Upper lobe of left lung (tissue), 6 donors: ENCODE data around the gene PJA1. TPM values are rescaled to one million over a fixed set of nuclear protein-coding genes. Genes with fewer than 3 reads are reported as not detected.

ENCODE experiments used
- ATAC-seq, 2 donors: fragments of 200-7000 bp; cut with Tn5 transposase; one replicate each; pipeline ENCODE4 v1.9.1; 2022; ENCODE audit warnings: mild to moderate bottlenecking in 2 of 2, moderate library complexity in 2 of 2; ENCODE audit not compliant: low FRiP score in 2 of 2
- DNase-seq, 2 donors: peaks; one replicate each; pipeline ENCODE4 v3.0.0-alpha.2; 2019 to 2020
- H3K27ac ChIP-seq, 4 donors: fragments of 200-600 bp; sonication (generic); one replicate each; pipeline ENCODE4 v1.5.1; 2016 to 2019
- H3K27me3 ChIP-seq, 4 donors: fragments of 200-600 bp; sonication (generic); one replicate each; pipeline ENCODE4 v1.5.1; 2017 to 2019
- H3K36me3 ChIP-seq, 4 donors: fragments of 200-600 bp; sonication (generic); one replicate each; pipeline ENCODE4 v1.5.1; 2016 to 2019
- H3K4me1 ChIP-seq, 4 donors: fragments of 200-600 bp; sonication (generic); one replicate each; pipeline ENCODE4 v1.5.1; 2018 to 2019
- H3K4me3 ChIP-seq, 4 donors: fragments of 200-600 bp; sonication (generic); one replicate each; pipeline ENCODE4 v1.5.1; 2017 to 2019; ENCODE audit warnings: mild to moderate bottlenecking in 2 of 4, moderate library complexity in 1 of 4
- H3K9me3 ChIP-seq, 4 donors: fragments of 200-600 bp; sonication (generic); one replicate each; pipeline ENCODE4 v1.5.1; 2018 to 2019
- CTCF ChIP-seq, 6 experiments: fragments of 450-650 bp in 4 of 6; fragments of 200-600 bp in 2 of 6; sonication (generic) in 2 of 6; IDR thresholded peaks; one replicate each; pipeline ENCODE4 v1.5.1; 2016 to 2019; ENCODE audit warnings: antibody characterized with exemption in 6 of 6
- EP300 ChIP-seq, 4 donors: sonication (generic); formaldehyde crosslinking; IDR thresholded peaks; one replicate each; pipeline ENCODE4 v1.5.1; 2017; ENCODE audit warnings: antibody characterized with exemption in 4 of 4, control low read depth in 2 of 4
- POLR2A ChIP-seq, 4 donors: fragments of 450-650 bp; IDR thresholded peaks; one replicate each; pipeline ENCODE4 v1.5.1; 2016 to 2017; ENCODE audit warnings: antibody characterized with exemption in 4 of 4, mild to moderate bottlenecking in 2 of 4
- POLR2AphosphoS5 ChIP-seq, 2 donors: sonication (generic); formaldehyde crosslinking; IDR thresholded peaks; one replicate each; pipeline ENCODE4 v1.5.1; 2017; ENCODE audit warnings: antibody characterized with exemption in 2 of 2
- WGBS, 2 donors: methylation state at CpG; one replicate each; pipeline ENCODE4 v1.1.5; 2017 to 2018; 5-methylcytosine and 5-hydroxymethylcytosine counted together
- total RNA-seq, 6 donors: library from RNA; depleted of rRNA in 4 of 6; stranded (reverse); fragments of >200 nt in 4 of 6; gene quantifications; one replicate each; pipeline versions ENCODE4 v1.1.0 to v1.2.1, GENCODE V29; 2016 to 2021
- donor health status: DM: no; HTN: no; CAD: no; lungs with moderate emphysema.
- donor health status: DM: no; HTN: yes; CAD: no; lungs with severe emphysema.

PJA1 gene
- total RNA-seq, 6 donors from 2014 or later: 13.8 to 25.9 (median 14.8) TPM

GRCh38 chrX:69176053-69176452 lies 10.8 kb upstream of the PJA1 start:
- 83 to 90% methylated on average over 2 to 3 of the region's 3 CpGs for WGBS, 2 donors
- no peaks in the 10 kb centered on the region for H3K4me1 ChIP-seq
- ATAC-seq (no peak), DNase-seq (no peak)
- H3K27ac ChIP-seq: no peak overlapping the region
- no peaks in the 10 kb centered on the region for H3K36me3 ChIP-seq
- no peaks in the 10 kb centered on the region for H3K9me3 ChIP-seq
- no peak for TF ChIP-seq POLR2A (IDR thresholded peaks at IDR 0.05)
- no peaks in the 10 kb centered on the region for H3K27me3 ChIP-seq
- no peak overlapping the region for H3K4me3 ChIP-seq

GRCh38 chrX:69173906-69174305 lies 8.7 kb upstream of the PJA1 start:
- Histone ChIP-seq H3K4me3 (no peak overlapping the region), H3K9me3 (no peaks in the 10 kb centered on the region), H3K27me3 (no peaks in the 10 kb centered on the region), H3K27ac (no peak overlapping the region), H3K36me3 (no peaks in the 10 kb centered on the region), H3K4me1 (no peaks in the 10 kb centered on the region)
- ATAC-seq (no peak), DNase-seq (peak in 1 of 2 donors; percentile 48)
- WGBS, 2 donors: 56 to 62% methylated on average over 10 to 20 of the region's 20 CpGs
- no peak for TF ChIP-seq POLR2A (IDR thresholded peaks at IDR 0.05)
- no peak for TF ChIP-seq EP300 (IDR thresholded peaks at IDR 0.05)
- no peak for TF ChIP-seq CTCF (IDR thresholded peaks at IDR 0.05)
- no peak for TF ChIP-seq POLR2AphosphoS5 (IDR thresholded peaks at IDR 0.05)

GRCh38 chrX:69172937-69173336 lies 7.7 kb upstream of the PJA1 start:
- TF ChIP-seq POLR2A (IDR thresholded peaks at IDR 0.05) (no peak), CTCF (IDR thresholded peaks at IDR 0.05) (no peak), POLR2AphosphoS5 (IDR thresholded peaks at IDR 0.05) (no peak), EP300 (IDR thresholded peaks at IDR 0.05) (no peak)
- WGBS, 2 donors: 80 to 81% methylated on average over 3 of the region's 3 CpGs
- no peak for DNase-seq
- Histone ChIP-seq H3K27ac (no peak overlapping the region), H3K4me3 (no peak overlapping the region), H3K36me3 (no peaks in the 10 kb centered on the region), H3K4me1 (no peaks in the 10 kb centered on the region), H3K9me3 (no peaks in the 10 kb centered on the region), H3K27me3 (no peaks in the 10 kb centered on the region)
- no peak for ATAC-seq

- no peaks in the 10 kb centered on the region for H3K9me3 ChIP-seq
- H3K4me3 ChIP-seq: no peak overlapping the region
- no peak overlapping the region for H3K27ac ChIP-seq
- DNase-seq: no peak
- TF ChIP-seq POLR2A (IDR thresholded peaks at IDR 0.05) (no peak), POLR2AphosphoS5 (IDR thresholded peaks at IDR 0.05) (no peak), EP300 (IDR thresholded peaks at IDR 0.05) (no peak), CTCF (IDR thresholded peaks at IDR 0.05) (no peak)
- H3K4me1 ChIP-seq: peaks cover 0 to 5% (median 0%) of the 10 kb centered on the region in 4 donors
- H3K27me3 ChIP-seq: no peaks in the 10 kb centered on the region
- H3K36me3 ChIP-seq: no peaks in the 10 kb centered on the region
- ATAC-seq: no peak
Measured at GRCh38 chrX:69170319-69170718, 5.1 kb upstream of the PJA1 start.

GRCh38 chrX:69163936-69164741 lies 1.1 kb downstream of the PJA1 start:
- Histone ChIP-seq H3K36me3 (peaks cover 0 to 9% (median 3%) of the 10 kb centered on the region in 4 donors), H3K4me1 (peaks cover 0 to 5% (median 0%) of the 10 kb centered on the region in 4 donors), H3K27ac (peak overlapping the region in 3 of 4 donors; percentile 51 to 83 (median 79)), H3K9me3 (no peaks in the 10 kb centered on the region), H3K27me3 (no peaks in the 10 kb centered on the region), H3K4me3 (peak overlapping the region; percentile 48 to 84 (median 60))
- ATAC-seq: peak; percentile 69 to 79
- WGBS, 2 donors: 13 to 37% methylated on average over 21 to 23 of the region's 23 CpGs
- peak; percentile 40 to 73 for DNase-seq
- TF ChIP-seq POLR2AphosphoS5 (IDR thresholded peaks at IDR 0.05): no peak
- no peak for TF ChIP-seq CTCF (IDR thresholded peaks at IDR 0.05)
- TF ChIP-seq POLR2A (IDR thresholded peaks at IDR 0.05): no peak
- TF ChIP-seq EP300 (IDR thresholded peaks at IDR 0.05): no peak
